Left renal cortex interstitium (tissue), 4 donors: ENCODE results near the gene ANKRD13D. TPM values are rescaled to one million over a fixed set of nuclear protein-coding genes. Genes with fewer than 3 reads are reported as not detected.
"Not testable (repeated sequence)": the region's sequence is repeated elsewhere in the genome, so short reads cannot be mapped to it uniquely, and the experiment has no call there.

Experiments used
- DNase-seq, 4 donors: peaks; one replicate each; pipeline ENCODE4 v3.0.0-alpha.2; 2013; ENCODE audit warnings: low read depth in 4 of 4, low spot score in 2 of 4, missing footprints in 1 of 4
- polyA plus RNA-seq, 4 donors: library from polyadenylated mRNA; unstranded; fragments of 120-200 nt; gene quantifications; one replicate each; pipeline ENCODE4 v1.2.1, GENCODE V29; 2013; ENCODE audit not compliant: insufficient read length in 4 of 4

The ANKRD13D gene
- polyA plus RNA-seq, 4 donors, result 17.4 to 60.8 (median 40.3) TPM

DNA sequence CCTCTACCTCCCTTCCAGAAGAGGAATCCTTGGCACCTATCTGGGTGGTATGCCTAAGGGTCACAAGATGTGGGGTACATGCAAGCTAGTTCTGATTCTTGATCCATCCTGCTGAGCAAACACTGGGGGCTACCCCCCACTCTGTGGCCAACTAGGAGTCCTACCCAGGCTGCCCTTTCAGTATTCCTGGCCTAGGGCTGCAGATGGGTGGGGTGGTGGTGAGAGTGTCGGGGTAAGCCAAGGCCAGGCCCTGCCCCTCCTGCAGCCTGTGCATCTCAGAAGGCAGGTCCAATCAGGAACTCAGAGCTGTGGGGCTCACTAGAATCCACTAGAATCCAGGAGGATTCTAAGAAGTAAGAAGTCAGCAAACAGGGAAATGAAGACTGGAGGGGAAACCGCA is 25.1 kb downstream of the ANKRD13D start:
- DNase-seq, result no peak

DNA sequence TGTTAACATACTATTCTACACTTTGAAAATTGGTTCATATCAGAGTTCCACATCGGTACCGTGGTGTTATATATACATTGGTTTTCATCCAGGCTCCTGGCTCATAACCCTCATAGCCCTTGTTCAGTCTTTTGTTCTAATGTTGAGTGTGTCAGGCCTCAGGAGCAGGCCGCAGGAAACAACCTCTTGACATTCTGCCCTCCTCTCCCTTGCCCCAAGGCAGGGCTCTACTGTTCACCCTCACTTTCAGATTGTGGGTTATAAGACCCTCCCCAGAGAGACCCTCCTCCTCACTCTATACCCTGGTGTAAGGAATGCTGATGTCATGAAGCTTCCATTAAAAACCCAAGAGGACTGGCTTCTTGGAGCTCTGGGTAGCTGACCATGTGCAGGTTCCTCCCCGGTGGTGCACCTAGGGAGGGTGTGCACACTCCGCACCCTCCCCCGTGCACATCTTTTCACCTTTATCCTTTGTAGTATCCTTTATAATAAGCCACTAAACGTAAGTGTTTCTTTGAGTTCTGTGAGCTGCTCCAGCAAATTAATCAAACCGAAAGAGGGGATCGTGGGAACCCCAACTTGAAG is 26.3 kb downstream of the ANKRD13D start:
- no peak for DNase-seq

DNA sequence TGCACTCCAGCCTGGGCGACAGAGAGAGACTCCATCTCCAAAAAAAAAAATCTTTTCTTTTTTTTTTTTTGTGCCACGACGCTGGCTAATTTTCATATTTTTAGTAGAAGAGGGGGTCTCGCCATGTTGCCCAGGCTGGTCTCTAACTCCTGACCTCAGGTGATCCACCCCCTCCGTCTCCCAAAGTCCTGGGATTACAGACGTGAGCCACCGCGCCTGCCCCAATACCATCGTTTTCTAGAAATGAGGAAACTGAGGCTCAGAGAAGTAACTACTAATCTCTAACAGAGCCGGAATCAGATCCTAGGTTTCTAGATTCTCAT is 27.7 kb downstream of the ANKRD13D start:
- DNase-seq, result no peak

DNA sequence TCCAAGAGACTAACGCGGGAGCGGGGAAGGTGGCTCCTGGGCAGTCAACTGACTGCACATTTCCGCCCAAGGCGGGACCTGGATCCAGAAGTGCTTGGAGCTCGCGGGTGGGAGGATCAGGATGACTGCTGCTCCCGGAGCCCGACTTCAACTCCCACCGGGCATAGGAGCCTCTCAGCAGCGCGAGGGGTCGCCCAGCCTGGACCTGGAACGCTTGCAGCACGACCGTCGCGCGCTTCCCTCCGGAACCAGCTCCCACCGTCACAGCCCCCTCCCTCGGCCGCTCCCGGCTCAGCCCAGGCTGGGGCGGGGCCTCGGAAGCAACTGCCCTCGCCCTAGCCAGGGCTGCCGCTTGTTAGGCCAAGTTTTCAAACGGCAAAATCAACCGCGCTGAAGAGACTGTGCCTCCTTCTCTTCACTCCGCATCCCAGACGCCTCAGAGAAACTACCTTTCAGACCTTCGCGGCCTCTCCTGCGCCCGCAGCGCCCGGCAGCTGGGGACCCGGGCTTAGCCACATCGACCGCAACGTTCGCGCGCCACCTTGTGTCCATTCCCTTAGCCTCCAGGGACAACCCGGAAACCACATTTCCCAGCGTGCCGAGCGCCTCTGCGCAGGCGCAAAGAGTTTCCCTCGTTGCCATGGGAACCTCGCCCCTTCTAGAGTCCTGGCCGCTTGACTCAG is 28.2 kb downstream of the ANKRD13D start:
- DNase-seq, result peak; percentile 96 to 98 (median 98)

DNA sequence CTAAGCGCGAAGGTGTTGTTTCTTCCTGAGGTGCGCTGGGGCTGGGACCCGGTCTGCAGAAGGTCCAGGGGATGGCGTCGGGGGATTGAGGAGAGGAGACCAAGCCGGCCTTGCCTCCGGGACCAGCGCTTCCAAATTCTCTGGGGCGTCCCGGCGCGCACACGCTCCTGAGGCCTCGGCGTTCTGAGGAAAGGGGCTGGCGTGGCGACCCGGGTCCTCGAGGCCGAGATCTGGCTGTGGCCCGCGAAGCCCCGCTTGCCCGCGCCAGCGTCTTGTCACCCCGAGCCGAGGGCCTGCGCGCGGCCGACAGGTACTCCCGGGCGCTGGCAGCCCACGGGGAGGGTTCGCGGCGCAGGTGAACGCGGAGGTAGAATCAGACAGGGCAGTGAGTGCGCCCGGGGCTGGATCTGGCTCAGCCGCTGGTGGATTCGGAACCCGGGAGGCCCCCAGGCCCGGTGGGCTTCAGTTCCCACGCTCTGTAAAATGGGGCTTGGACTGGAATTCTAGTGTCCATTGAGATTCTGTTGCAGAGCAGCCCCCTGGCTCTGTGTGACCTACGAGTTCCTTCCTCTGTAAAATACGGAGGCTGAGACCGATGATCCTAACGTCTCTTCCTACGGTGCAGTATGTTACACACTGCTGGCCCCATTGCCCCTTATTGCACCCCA is 28.9 kb downstream of the ANKRD13D start:
- DNase-seq, result no peak

DNA sequence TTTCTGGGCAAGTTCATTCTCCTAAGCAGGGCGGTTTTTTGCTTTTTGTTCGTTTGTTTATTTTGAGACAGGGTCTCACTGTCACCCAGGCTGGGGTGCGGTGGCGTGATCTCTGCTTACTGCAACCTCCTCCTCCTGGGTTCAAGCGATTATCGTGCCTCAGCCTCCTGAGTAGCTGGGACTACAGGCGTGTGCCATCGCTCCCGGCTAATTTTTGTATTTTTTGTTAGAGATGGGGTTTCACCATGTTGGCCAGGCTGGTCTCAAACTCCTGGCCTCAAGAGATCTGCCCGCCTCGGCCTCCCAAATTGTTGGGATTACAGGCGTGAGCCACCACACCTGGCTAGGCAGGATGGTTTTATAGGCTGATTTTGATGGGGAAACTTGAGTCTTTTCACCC is 29.8 kb downstream of the ANKRD13D start:
- not testable (repeated sequence) for DNase-seq

DNA sequence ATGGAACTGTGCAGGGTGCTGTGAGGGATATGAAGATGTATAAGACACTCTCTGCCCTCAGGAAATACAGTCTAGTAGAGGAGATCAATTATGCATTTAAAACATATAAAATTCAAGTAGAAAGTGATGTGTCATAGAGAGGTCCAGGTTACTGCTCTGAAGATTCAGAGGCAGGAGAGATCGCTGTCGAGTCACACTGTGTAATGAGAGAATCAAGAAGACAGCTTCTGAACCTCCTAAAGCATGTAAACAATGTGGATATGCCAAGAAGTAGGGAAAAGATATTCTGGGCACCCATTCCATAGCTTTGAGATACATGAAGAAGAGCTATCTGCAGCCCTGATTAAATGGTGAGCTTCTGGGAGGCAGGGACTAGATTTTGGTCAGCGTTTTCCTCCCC is 30.9 kb downstream of the ANKRD13D start:
- DNase-seq, result no peak

DNA sequence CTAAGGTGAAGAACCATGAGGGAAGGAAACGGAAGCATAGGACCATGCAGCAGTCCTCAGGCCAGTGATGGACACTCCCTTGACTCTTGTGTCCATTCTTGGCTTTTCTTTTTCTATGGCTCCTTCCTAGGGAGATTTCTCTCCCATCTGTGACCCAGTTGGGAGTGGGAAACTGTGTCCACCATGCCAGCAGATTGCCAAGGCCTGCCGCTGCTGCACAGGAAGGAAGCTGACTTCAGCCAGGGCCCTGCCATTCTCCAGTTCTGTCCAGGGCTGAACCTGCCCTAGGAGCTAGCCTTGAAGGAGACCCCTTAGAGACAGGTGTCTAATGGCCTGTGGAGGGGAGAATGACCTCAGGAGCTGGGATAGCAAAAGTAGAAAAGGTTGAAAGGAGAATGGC is 31.6 kb downstream of the ANKRD13D start:
- no peak for DNase-seq

DNA sequence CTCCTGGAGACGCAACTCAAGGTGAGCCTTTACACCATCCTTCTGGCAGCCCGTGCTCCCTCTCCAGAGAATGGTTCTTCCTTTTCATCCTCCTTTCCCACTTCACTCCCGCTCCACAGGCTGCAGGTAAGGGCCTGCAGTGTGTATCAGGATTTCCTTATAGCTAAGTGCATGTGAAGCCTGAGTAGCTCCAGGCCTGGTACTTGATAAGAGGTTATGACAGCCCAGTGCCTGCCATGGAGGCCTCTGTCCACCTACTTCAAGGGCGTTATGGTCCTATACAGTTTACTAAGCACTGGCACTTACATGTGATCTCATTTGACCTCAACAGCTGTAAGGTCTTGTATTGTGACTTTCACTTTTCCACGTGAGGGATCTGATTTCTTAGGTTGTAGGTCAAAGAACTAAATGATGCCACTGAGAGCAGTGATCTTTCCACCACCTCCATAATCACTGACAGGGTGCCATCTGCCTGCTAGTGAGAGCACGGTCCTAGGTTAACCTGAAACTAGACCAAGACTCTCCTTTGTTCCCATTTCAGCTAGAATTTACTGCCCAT is 32.3 kb downstream of the ANKRD13D start:
- DNase-seq, result no peak

DNA sequence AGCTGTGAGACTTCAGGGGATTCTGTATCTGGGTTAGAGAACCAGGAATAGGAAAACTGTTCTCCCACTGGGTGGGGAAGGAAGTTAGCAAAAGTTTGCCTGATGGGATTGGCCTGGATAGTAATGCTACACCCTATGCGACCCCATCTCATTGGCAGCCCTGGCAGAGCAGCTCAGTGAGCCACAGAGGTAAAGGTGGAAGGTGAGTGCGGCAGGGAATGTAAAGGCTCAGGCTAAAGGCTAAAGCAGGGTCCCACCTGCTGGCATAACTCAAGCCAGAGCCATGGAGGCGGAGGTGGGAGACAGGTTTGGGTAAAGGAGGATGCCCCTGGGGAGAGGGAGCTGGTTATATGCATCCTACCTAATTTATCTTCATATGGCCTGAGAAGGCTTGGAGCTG is 32.9 kb downstream of the ANKRD13D start:
- DNase-seq, result no peak

DNA sequence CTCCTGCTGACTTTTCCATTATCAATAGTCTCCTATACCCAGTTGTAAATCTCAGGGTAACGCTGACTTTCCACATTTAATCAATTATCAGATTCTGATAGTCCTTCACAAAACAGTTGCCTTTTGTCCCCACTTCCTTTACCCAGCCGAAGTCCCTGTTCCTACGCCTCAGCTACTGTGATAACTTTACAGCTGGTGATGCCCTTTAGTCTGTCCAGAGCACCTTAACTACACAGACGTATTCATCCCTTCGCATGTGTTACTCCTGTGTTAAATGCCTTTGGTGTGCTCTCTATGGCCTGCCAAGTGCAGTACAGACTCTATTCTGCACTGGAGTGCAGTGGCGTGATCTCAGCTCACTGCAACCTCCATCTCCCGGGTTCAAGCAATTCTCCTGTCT is 34.4 kb downstream of the ANKRD13D start:
- no peak for DNase-seq

DNA sequence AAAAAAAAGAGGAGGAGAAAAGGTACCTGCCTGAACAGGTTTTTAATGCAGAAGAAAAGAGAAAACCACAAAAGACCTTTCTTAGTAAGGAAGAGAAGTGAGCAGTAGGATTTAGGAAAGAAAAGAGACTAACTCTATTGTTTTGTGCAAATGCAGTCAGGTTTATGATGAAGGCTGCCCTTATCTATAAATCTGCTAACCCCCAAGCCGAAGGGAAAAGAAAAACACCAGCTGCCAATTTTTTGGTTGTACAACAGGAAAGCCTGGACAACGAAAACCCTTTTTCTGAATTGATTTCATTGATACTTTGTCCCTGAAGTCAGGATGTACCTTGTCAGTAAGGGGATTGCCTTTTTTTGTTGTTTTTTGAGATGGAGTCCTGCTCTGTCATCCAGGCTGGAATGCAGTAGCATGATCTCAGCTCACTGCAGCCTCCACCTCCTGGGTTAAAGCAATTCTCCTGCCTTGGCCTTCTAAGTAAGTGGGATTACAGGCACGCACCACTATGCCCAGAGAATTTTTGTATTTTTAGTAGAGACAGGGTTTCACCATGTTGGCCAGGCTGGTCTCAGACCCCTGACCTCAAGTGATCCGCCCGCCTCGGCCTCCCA is 43.1 kb downstream of the ANKRD13D start:
- no peak for DNase-seq

DNA sequence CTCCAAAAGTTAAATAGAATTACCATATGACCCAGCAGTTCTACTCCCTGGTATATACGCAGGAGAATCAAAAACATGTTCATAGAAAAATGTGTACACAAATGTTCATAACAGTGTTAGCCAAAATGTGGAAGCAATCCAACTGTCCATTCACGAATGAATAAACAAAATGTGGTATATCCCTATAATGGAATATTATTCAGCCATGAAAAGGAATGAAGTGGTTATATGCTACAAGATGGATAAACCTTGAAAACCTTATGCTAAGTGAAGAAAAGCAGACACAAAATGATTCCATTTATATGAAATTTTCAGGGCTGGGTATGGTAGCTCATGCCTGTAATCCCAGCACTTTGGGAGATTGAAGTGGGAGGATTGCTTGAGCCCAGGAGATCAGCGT is 48.2 kb downstream of the ANKRD13D start:
- no peak for DNase-seq

DNA sequence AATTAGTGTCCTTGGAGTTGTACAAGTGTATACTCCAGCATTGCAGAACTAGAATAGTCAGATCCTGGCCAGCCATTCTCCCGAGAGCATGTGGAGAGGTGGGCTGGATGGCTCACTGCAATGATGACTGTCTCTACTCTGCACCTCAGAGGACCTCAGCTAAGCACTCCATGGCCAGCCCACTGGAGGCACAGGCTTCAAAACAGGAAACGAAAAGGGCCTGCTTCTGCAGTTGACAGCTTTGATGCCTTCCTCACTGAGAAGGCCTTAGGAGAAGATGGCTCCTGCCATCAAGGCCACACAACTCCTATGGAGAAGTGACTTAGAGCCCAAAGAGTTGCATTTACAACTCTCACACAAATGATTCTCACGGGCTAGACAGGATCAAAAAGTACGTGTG is 55.2 kb downstream of the ANKRD13D start:
- DNase-seq, result no peak

DNA sequence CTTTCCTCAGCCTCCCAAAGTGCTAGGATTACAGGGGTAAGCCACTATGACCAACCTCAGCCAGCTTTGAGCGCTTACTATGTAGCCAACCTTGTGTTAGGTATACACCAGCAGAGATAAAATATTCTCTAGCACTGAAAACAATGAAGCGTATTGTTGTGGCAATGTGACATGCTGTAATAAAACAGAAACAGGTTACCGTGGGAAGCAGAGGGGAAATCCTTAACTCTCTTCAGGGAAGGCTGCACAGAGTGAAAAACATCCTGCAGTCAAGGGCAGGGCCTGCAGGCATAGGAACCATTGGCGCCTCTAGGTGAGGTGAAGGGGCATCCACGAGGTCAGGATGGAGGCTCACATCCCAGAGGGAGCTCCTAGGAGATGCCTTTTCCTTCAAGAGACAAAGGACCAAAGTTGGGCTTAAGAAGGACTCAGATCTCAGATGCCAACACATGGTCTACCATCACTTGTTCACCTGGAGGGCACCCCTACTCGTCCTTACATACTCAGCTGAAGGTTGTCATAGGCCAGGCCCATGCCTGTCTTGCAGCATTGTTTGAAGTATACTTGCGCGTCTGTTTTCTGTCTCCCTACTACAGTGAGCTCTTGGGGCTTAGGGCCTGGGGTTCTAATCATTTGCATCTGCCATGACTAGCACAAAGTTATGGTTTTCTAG is 56.3 kb downstream of the ANKRD13D start:
- no peak for DNase-seq

DNA sequence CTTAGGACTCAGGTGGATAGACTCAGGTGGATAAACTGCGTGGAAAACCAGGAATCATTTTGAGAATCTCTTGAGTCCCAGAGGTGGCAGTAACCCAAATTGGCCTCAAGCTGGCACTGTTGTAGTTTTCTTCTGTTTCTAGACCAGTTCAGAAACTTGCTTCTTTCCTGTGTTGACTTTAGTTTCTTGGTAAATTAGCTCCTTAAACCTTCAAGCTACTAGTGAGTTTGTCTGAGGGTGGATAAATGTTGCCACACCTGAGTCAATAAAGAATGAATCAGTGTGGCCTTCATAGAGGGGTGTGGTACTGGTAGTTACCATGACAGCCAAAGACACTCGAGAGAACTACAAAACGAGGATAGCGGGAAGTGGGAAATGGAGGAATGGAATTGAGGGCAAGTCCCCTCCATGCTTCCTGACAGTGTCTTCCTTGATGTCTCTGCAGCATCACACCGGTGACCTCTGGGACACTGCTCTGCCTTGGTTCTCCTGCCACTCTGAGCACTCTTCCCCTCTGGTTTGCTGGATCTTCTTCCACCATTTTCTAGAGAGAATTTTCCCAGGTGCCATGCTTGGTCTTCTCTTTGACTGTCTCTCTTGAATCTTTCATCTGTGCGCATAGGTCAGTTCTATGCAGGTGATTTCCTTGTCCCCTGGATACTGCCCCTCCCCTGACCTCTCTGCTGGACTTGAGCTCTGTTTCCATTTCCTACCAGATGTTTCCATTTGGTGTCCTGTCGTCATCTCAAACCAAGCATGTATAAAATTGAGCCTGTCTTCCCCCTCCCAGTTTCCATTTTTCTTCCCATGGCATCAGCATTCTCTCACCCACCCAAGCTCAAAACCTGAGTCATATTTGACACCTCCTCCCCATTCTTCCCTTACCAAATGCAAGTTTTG is 57.1 kb downstream of the ANKRD13D start:
- DNase-seq, result no peak

DNA sequence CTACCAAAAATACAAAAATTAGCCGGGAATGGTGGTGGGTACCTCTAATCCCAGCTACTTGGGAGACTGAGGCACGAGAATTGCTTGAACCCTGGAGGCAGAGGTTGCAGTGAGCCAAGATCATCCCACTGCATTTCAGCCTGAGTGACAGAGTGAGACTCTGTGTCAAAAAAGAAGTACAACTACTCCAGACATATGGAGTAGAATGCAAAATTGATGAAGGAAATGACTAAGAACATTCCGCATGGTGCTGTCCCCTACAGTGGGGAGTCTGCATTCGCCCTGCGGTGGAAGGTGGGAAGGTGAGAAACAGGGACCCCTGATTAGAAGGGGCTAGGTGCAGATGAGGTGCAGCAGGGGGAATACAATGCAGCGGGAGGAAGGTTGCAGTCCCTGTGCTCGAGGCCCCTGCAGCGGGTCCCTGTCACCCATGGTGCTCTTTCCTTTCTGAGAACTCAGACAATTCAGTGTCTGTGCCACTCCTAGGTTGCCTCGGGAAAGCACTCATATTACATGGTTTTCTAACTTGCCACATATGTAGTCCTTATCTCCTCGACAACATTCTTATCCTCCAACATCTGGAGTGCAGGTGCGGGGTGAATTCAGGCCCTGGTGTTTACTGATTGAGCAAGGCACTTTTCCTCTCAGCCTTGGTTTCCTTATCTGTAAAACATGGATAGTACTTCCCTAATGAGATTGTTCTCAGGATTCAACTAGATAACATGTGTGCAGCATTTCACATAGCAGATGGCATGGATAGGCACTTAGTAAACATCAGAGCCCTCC is 59.1 kb downstream of the ANKRD13D start:
- no peak for DNase-seq

DNA sequence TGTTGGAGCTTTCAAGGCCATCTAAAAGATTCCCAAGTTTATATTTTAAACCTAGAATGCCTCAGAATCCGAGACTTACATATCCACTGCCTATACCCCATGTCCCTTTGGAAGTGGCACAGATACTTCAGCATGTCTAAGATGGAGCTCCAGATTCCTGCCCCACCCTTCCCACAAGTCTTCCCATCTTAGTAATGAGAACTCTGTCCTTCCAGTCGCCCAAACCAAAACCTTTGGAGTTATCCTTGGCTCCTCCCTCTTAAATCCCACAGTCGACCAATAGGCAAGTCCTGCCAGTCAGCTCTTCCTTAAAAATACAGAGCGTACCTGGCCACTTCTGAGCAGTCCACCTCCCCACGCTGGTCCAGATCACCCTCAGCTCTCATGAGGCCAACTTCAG is 59.9 kb downstream of the ANKRD13D start:
- no peak for DNase-seq

DNA sequence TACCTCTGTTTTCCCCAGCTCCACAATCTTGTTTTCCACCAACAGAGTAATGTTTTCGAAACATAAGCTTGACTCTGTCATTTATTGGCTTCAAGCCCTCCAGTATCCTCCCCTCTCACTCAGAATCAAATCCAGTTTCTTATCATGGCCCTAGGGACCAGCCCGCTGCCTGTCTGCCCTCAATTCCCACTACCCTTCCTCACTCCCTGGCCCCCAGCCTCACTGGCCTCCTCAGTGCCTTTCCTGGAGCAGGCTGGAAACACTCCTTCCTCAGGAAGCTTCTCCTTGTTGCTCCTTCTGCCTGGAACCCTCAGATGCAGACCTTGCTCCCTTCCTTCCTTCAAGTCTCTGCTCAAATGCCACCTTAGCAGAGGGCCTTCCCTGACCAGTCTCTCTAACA is 60.4 kb downstream of the ANKRD13D start:
- DNase-seq, result no peak
